ENCODE results near the gene GRB10. TPM values are rescaled to one million over a fixed set of nuclear protein-coding genes. Genes with fewer than 3 reads are reported as not detected.

Gene GRB10
- total and polyA plus RNA-seq, 2 donors (not counting 3 experiments of a cell fraction or from before 2014, with no cell fraction given), result 43.7 to 240 TPM

DNA sequence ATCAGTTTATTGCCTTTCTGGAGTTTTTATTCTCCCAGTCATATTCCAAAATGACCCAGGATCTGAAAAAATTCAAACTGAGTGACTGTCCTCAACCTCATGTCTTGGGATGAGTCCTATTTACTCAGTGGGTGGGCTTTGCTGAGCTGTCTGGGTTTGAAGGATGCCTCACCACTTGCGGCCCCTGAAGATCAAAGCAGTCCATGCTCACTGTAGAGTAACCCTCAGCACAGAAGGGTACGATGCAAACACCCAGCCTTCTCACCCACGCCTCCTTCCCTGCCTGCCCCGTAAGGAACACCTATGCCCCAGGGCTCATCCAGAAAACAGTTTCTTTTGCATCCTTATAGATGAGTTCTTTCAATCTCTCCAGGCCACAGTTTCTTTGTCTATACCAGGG lies 42.2 kb upstream of the GRB10 start:
- intact Hi-C loops (cut with micrococcal nuclease), result loop anchor here (5.0 kb wide), 1 partner anchor 98 kb away; no protein-coding TSS in a partner anchor
- no peak for FAIRE-seq
- H3K4me1 ChIP-seq (ENCODE audit: control insufficient read depth, extremely low read depth, insufficient read depth, low read length), result peaks cover 34% of the 10 kb centered on the region

More for the DNA sequence above, 42.2 kb upstream of the GRB10 start:
- DNase-seq (ENCODE audit: low read depth, low spot score), result no peak
- Histone ChIP-seq H3K27me3 (ENCODE audit: control insufficient read depth in 2 of 2, insufficient read depth in 2 of 2, low read length in 2 of 2) (no peaks in the 10 kb centered on the region), H3K36me3 (ENCODE audit: control insufficient read depth in 2 of 2, extremely low read depth in 1 of 2, insufficient read depth in 2 of 2, low read length in 2 of 2) (no peaks in the 10 kb centered on the region), H3K9me1 (replicated peaks; ENCODE audit: control insufficient read depth, extremely low read depth, insufficient read depth, low read length) (no peaks in the 10 kb centered on the region), H2AFZ (ENCODE audit: low read depth, low read length) (no peak overlapping the region), H3K27ac (ENCODE audit: insufficient read depth, low read depth, low read length) (no peak overlapping the region), H3K9ac (replicated peaks; ENCODE audit: extremely low read depth, insufficient read depth, low read length) (no peak overlapping the region), H4K20me1 (replicated peaks; ENCODE audit: control insufficient read depth, extremely low read depth, insufficient read depth, low read length) (no peaks in the 10 kb centered on the region), H3K4me2 (ENCODE audit: insufficient read depth, low read length) (no peak overlapping the region), H3K4me3 (replicated peaks in 1 of 3; ENCODE audit: insufficient read depth in 1 of 3, low read depth in 1 of 3, low read length in 3 of 3) (no peak overlapping the region), H3K79me2 (ENCODE audit: control insufficient read depth, insufficient read depth, low read length) (no peaks in the 10 kb centered on the region), H3K9me3 (replicated peaks; ENCODE audit: control insufficient read depth, insufficient read depth, low read length) (no peaks in the 10 kb centered on the region)
- dilution Hi-C loops (cut with MboI; ENCODE audit: extremely low pct_ligation_motif_present, low sequenced_read_pairs), result no loop called here
- POLR2A ChIA-PET, result no interaction called here
- TF ChIP-seq MAX (IDR thresholded peaks at IDR 0.05; ENCODE audit: insufficient read depth, insufficient read length), result no peak
- TF ChIP-seq POLR2AphosphoS5 (IDR thresholded peaks at IDR 0.05; ENCODE audit: insufficient read depth, low read depth, low read length), result no peak
- TF ChIP-seq POLR2A (IDR thresholded peaks at IDR 0.05; ENCODE audit: low read depth, low read length), result no peak
- TF ChIP-seq JUN (IDR thresholded peaks at IDR 0.05; ENCODE audit: borderline replicate concordance, insufficient read depth, insufficient read length, low read depth), result no peak
- no peak for TF ChIP-seq FOS (IDR thresholded peaks at IDR 0.05; ENCODE audit: borderline replicate concordance, insufficient read depth, low read length)
- no peak for TF ChIP-seq EZH2 (IDR thresholded peaks at IDR 0.05; ENCODE audit: borderline replicate concordance, low read depth, low read length, severe bottlenecking)
- TF ChIP-seq GATA2 (IDR thresholded peaks at IDR 0.05; ENCODE audit: insufficient read depth, insufficient read length, low read depth, low read length), result no peak
- TF ChIP-seq CTCF (IDR thresholded peaks at IDR 0.05; ENCODE audit: extremely low read depth in 1 of 2, insufficient read depth in 1 of 2, low read depth in 1 of 2, low read length in 2 of 2), result no peak
- no peak for TF ChIP-seq MYC (IDR thresholded peaks at IDR 0.05; ENCODE audit: low read depth, low read length)
- CTCF ChIA-PET, result interaction anchor here (1.8 kb wide), 1 partner anchor 13 kb away, joined by 5 read pairs; no protein-coding TSS in a partner anchor
- no TSS peak for BruUV-seq (replicated peaks)

Data from endothelial cell of umbilical vein (primary cell).